ES-I3 (cell line): Measurements from ENCODE around the gene FPR2.
"Not testable (repeated sequence)": the region's sequence is repeated elsewhere in the genome, so short reads cannot be mapped to it uniquely, and the experiment has no call there.

Experiments used
- H3K36me3 ChIP-seq: 2 replicates; pipeline ENCODE4 v1.6.1; 2013; ENCODE audit warnings: mild to moderate bottlenecking, low read length, control low read depth, moderate library complexity; ENCODE audit not compliant: insufficient read depth
- H3K4me1 ChIP-seq: 2 replicates; pipeline ENCODE4 v1.6.1; 2013; ENCODE audit warnings: mild to moderate bottlenecking, control low read depth, low read length; ENCODE audit not compliant: insufficient read depth
- H3K9ac ChIP-seq: 2 replicates; pipeline ENCODE4 v1.6.1; 2013; ENCODE audit warnings: low read depth, mild to moderate bottlenecking, low read length, moderate library complexity
- H3K9me3 ChIP-seq: 2 replicates; pipeline ENCODE4 v1.6.1; 2013; ENCODE audit warnings: mild to moderate bottlenecking, low read length, moderate library complexity; ENCODE audit not compliant: control insufficient read depth, insufficient read depth

Gene FPR2

GRCh38 chr19:51733742-51734522 is 27.0 kb upstream of the FPR2 start:
- Histone ChIP-seq H3K9ac (no peak overlapping the region), H3K36me3 (no peaks in the 10 kb centered on the region), H3K9me3 (no peaks in the 10 kb centered on the region), H3K4me1 (peaks cover 8% of the 10 kb centered on the region; the same call in 1 of the 2 replicates)

GRCh38 chr19:51735759-51736449 is 25.1 kb upstream of the FPR2 start:
- Histone ChIP-seq H3K9me3 (no peaks in the 10 kb centered on the region), H3K9ac (no peak overlapping the region), H3K36me3 (no peaks in the 10 kb centered on the region), H3K4me1 (peaks cover 8% of the 10 kb centered on the region; the same call in 1 of the 2 replicates)

GRCh38 chr19:51737389-51737788 is 23.6 kb upstream of the FPR2 start:
- no peaks in the 10 kb centered on the region for H3K9me3 ChIP-seq
- H3K9ac ChIP-seq = no peak overlapping the region
- peaks cover 8% of the 10 kb centered on the region; the same call in 1 of the 2 replicates for H3K4me1 ChIP-seq
- no peaks in the 10 kb centered on the region for H3K36me3 ChIP-seq

GRCh38 chr19:51737924-51738323 is 23.1 kb upstream of the FPR2 start:
- Histone ChIP-seq H3K36me3 (no peaks in the 10 kb centered on the region), H3K9ac (no peak overlapping the region), H3K9me3 (no peaks in the 10 kb centered on the region), H3K4me1 (peaks cover 8% of the 10 kb centered on the region; the same call in 1 of the 2 replicates)

- not testable (repeated sequence) for H3K36me3 ChIP-seq, H3K9me3 ChIP-seq, H3K4me1 ChIP-seq, H3K9ac ChIP-seq
Observed at GRCh38 chr19:51738523-51738922, 22.5 kb upstream of the FPR2 start.

GRCh38 chr19:51739466-51740213 is 21.3 kb upstream of the FPR2 start:
- no peaks in the 10 kb centered on the region for H3K9me3 ChIP-seq
- no peaks in the 10 kb centered on the region for H3K36me3 ChIP-seq
- no peaks in the 10 kb centered on the region for H3K4me1 ChIP-seq
- H3K9ac ChIP-seq = no peak overlapping the region

- Histone ChIP-seq H3K36me3 (no peaks in the 10 kb centered on the region), H3K9ac (no peak overlapping the region), H3K9me3 (no peaks in the 10 kb centered on the region), H3K4me1 (no peaks in the 10 kb centered on the region)
Observed at GRCh38 chr19:51740356-51740755, 20.6 kb upstream of the FPR2 start.

GRCh38 chr19:51742789-51743188 is 18.2 kb upstream of the FPR2 start:
- H3K9ac ChIP-seq = no peak overlapping the region
- no peaks in the 10 kb centered on the region for H3K36me3 ChIP-seq
- no peaks in the 10 kb centered on the region for H3K4me1 ChIP-seq
- no peaks in the 10 kb centered on the region for H3K9me3 ChIP-seq

GRCh38 chr19:51743405-51743804 is 17.6 kb upstream of the FPR2 start:
- Histone ChIP-seq H3K36me3 (no peaks in the 10 kb centered on the region), H3K9ac (no peak overlapping the region), H3K9me3 (no peaks in the 10 kb centered on the region), H3K4me1 (no peaks in the 10 kb centered on the region)

- Histone ChIP-seq H3K36me3 (no peaks in the 10 kb centered on the region), H3K9me3 (no peaks in the 10 kb centered on the region), H3K4me1 (no peaks in the 10 kb centered on the region), H3K9ac (no peak overlapping the region)
Observed at GRCh38 chr19:51746731-51747130, 14.2 kb upstream of the FPR2 start.

- Histone ChIP-seq H3K9me3 (no peaks in the 10 kb centered on the region), H3K9ac (no peak overlapping the region), H3K4me1 (no peaks in the 10 kb centered on the region), H3K36me3 (no peaks in the 10 kb centered on the region)
Observed at GRCh38 chr19:51749979-51750378, 11.0 kb upstream of the FPR2 start.

- H3K36me3 ChIP-seq = no peaks in the 10 kb centered on the region
- no peaks in the 10 kb centered on the region for H3K9me3 ChIP-seq
- H3K4me1 ChIP-seq = no peaks in the 10 kb centered on the region
- no peak overlapping the region for H3K9ac ChIP-seq
Observed at GRCh38 chr19:51750400-51751094, 10.4 kb upstream of the FPR2 start.

GRCh38 chr19:51751655-51752054 is 9.3 kb upstream of the FPR2 start, which contains the start of gene FPR1:
Gene FPR1, minus strand, starts transcription at chr19:51751878. Its CDS starts 4,884 bp downstream, at chr19:51746994.
- no peaks in the 10 kb centered on the region for H3K4me1 ChIP-seq
- no peaks in the 10 kb centered on the region for H3K9me3 ChIP-seq
- no peak within 1 kb of the TSS for H3K9ac ChIP-seq
- no peaks in the 10 kb centered on the region for H3K36me3 ChIP-seq

GRCh38 chr19:51754109-51754508 is 6.9 kb upstream of the FPR2 start:
- no peaks in the 10 kb centered on the region for H3K9me3 ChIP-seq
- H3K9ac ChIP-seq = no peak overlapping the region
- no peaks in the 10 kb centered on the region for H3K4me1 ChIP-seq
- H3K36me3 ChIP-seq = no peaks in the 10 kb centered on the region
